ENCODE data around the gene OR1K1. TPM values are rescaled to one million over a fixed set of nuclear protein-coding genes. Genes with fewer than 3 reads are reported as not detected.

Gene OR1K1
- total RNA-seq, 1 donor from 2014 or later: not detected

DNA sequence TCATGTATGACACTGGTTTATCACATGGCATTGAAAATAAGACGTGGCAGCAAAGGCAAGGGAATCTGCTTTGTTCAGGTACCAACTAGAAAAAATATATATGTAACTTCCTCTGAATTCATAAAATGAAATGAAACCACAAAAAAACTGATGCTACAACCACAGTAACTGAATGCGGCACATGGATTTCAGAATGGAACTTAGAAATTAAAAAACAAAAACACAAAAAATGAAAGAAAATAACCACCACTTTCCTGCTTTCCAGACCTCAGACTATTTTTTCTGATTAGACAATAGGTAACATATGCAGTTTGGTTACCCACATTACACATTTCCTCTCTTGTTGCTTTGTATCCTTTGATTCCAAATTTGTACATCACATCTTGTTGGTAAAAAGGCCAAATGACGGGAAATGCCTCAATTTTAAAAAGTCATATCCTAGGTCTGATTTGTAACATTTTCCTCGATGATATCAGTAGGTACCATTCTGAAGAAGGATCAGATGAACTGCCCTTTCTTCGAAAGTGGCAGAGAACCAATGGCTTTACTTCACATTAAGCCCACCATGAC lies 46.5 kb downstream of the OR1K1 start:
- no peaks in the 10 kb centered on the region for H3K4me1 Mint-ChIP-seq (ENCODE audit: unreplicated experiment)
- peaks cover 2% of the 10 kb centered on the region for H3K27me3 Mint-ChIP-seq (ENCODE audit: unreplicated experiment)
- TF ChIP-seq, protein P1, sequence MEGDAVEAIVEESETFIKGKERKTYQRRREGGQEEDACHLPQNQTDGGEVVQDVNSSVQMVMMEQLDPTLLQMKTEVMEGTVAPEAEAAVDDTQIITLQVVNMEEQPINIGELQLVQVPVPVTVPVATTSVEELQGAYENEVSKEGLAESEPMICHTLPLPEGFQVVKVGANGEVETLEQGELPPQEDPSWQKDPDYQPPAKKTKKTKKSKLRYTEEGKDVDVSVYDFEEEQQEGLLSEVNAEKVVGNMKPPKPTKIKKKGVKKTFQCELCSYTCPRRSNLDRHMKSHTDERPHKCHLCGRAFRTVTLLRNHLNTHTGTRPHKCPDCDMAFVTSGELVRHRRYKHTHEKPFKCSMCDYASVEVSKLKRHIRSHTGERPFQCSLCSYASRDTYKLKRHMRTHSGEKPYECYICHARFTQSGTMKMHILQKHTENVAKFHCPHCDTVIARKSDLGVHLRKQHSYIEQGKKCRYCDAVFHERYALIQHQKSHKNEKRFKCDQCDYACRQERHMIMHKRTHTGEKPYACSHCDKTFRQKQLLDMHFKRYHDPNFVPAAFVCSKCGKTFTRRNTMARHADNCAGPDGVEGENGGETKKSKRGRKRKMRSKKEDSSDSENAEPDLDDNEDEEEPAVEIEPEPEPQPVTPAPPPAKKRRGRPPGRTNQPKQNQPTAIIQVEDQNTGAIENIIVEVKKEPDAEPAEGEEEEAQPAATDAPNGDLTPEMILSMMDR (IDR thresholded peaks at IDR 0.05; ENCODE audit: unreplicated experiment): no peak
- no peak for DNase-seq (ENCODE audit: low spot score)
- H3K27ac Mint-ChIP-seq (ENCODE audit: unreplicated experiment): no peak overlapping the region
- no peak overlapping the region for H3K4me3 Mint-ChIP-seq (ENCODE audit: unreplicated experiment)
- H3K36me3 Mint-ChIP-seq (ENCODE audit: low read depth, unreplicated experiment): peaks cover 24% of the 10 kb centered on the region
- H3K9me3 Mint-ChIP-seq (ENCODE audit: unreplicated experiment): no peaks in the 10 kb centered on the region

DNA sequence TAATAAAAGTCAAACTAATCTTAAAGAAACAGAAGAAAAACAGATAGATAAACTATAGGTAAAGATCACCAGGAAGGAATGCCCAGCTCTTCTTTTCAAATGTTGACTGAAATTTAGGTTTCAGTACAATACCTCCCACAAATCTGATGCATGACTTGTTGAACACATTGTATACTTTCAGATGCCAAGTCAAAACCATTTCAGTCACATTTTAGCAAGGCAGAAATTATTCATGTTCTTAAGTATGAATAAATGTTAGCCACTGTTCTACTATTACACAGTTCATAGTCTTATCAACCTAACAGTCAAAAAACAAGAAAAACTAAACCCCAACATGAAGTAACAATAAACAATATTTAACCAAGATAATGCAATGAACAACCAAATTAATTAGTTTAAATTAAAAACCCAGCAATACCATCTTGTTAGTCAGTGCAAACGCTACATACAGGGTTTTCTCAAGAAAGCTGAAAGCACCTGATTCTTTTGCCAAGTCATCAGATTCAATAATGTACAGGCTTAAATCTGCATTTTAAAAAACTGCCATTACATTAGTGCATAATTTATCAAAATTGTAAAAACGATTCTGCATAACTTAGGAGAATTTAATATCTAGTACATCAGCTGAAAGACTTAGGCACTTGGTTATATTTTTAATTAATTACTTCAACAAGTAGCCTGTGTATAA lies 48.5 kb downstream of the OR1K1 start:
- H3K4me1 Mint-ChIP-seq (ENCODE audit: unreplicated experiment): no peaks in the 10 kb centered on the region
- no peak for DNase-seq (ENCODE audit: low spot score)
- no peaks in the 10 kb centered on the region for H3K9me3 Mint-ChIP-seq (ENCODE audit: unreplicated experiment)
- peaks cover 24% of the 10 kb centered on the region for H3K36me3 Mint-ChIP-seq (ENCODE audit: low read depth, unreplicated experiment)
- H3K27ac Mint-ChIP-seq (ENCODE audit: unreplicated experiment): no peak overlapping the region
- TF ChIP-seq, protein P1 (IDR thresholded peaks at IDR 0.05; ENCODE audit: unreplicated experiment): no peak
- H3K4me3 Mint-ChIP-seq (ENCODE audit: unreplicated experiment): no peak overlapping the region
- H3K27me3 Mint-ChIP-seq (ENCODE audit: unreplicated experiment): peaks cover 2% of the 10 kb centered on the region

Other genes with a start within 250 kb of the OR1K1 start
- not detected for gene OR1N2, start 247.0 kb upstream of the OR1K1 start, total RNA-seq (ENCODE audit: unreplicated experiment)
- gene OR1L8, start 216.7 kb upstream of the OR1K1 start, total RNA-seq (ENCODE audit: unreplicated experiment): 0.13 TPM
- gene OR1Q1, start 185.4 kb upstream of the OR1K1 start, total RNA-seq (ENCODE audit: unreplicated experiment): not detected
- not detected for gene OR1B1, start 142.5 kb upstream of the OR1K1 start, total RNA-seq (ENCODE audit: unreplicated experiment)
- gene OR1L1, start 138.4 kb upstream of the OR1K1 start, total RNA-seq (ENCODE audit: unreplicated experiment): not detected
- not detected for gene OR1L3, start 125.0 kb upstream of the OR1K1 start, total RNA-seq (ENCODE audit: unreplicated experiment)
- not detected for gene OR1L4, start 76.1 kb upstream of the OR1K1 start, total RNA-seq (ENCODE audit: unreplicated experiment)
- not detected for gene OR1L6, start 57.8 kb upstream of the OR1K1 start, total RNA-seq (ENCODE audit: unreplicated experiment)
- gene OR5C1, start 11.2 kb upstream of the OR1K1 start, total RNA-seq (ENCODE audit: unreplicated experiment): not detected
- 28.4 TPM for gene PDCL, start 28.5 kb downstream of the OR1K1 start, total RNA-seq (ENCODE audit: unreplicated experiment)
- 66.8 TPM for gene RC3H2, start 105.2 kb downstream of the OR1K1 start, total RNA-seq (ENCODE audit: unreplicated experiment)
- gene ZBTB6, start 113.2 kb downstream of the OR1K1 start, total RNA-seq (ENCODE audit: unreplicated experiment): 7.4 TPM
- 9.8 TPM for gene ZBTB26, start 131.4 kb downstream of the OR1K1 start, total RNA-seq (ENCODE audit: unreplicated experiment)
- 58.2 TPM for gene RABGAP1, start 140.9 kb downstream of the OR1K1 start, total RNA-seq (ENCODE audit: unreplicated experiment)
- gene GPR21, start 233.5 kb downstream of the OR1K1 start, total RNA-seq (ENCODE audit: unreplicated experiment): 1.8 TPM

Data from endothelial cell (in vitro differentiated cells).